ENCODE measurements around the gene NEDD8.
A peak's percentile ranks its signal among the peaks of the same experiment; 100 is the strongest.
"Not testable (repeated sequence)": the region's sequence is repeated elsewhere in the genome, so short reads cannot be mapped to it uniquely, and the experiment has no call there.

Gene NEDD8

GRCh38 chr14:24258548-24259265, 26.5 kb upstream of the NEDD8 start:
- Mint-ChIP-seq H3K27ac (no peak overlapping the region), H3K9me3 (no peaks in the 10 kb centered on the region), H3K4me1 (no peaks in the 10 kb centered on the region), H3K4me3 (no peak overlapping the region), H3K27me3 (no peaks in the 10 kb centered on the region)
- no peak for ATAC-seq
- no peak for DNase-seq

GRCh38 chr14:24258119-24258518, 26.0 kb upstream of the NEDD8 start:
- Mint-ChIP-seq H3K9me3 (no peaks in the 10 kb centered on the region), H3K4me1 (no peaks in the 10 kb centered on the region), H3K27me3 (no peaks in the 10 kb centered on the region), H3K27ac (no peak overlapping the region), H3K4me3 (no peak overlapping the region)
- no peak for ATAC-seq
- no peak for DNase-seq

DNA sequence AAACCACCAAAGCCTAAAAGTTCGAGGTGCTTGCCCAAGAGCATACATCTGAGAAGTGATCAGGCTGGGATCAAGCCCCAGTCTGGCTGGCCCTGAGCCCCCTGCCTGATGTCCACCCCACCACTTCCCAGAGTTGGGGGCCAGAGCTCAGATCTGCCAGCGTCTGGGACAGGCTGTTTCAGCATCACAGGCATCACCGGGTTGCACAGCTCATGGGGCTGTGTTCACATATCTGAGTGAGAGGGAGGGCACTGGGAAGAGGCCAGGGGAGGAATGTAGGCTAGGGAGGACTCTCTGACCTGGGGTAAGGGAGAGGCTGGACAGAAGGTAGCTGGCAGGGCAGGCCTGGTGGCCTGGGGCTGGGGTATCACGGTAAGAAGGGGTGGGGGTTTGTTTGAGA, 24.8 kb upstream of the NEDD8 start:
- DNase-seq (no peak), ATAC-seq (no peak)
- H3K27ac Mint-ChIP-seq = no peak overlapping the region
- no peaks in the 10 kb centered on the region for H3K9me3 Mint-ChIP-seq
- H3K27me3 Mint-ChIP-seq = no peaks in the 10 kb centered on the region
- H3K4me1 Mint-ChIP-seq = no peaks in the 10 kb centered on the region
- H3K4me3 Mint-ChIP-seq = no peak overlapping the region

- Mint-ChIP-seq H3K27me3 (no peaks in the 10 kb centered on the region), H3K9me3 (no peaks in the 10 kb centered on the region), H3K27ac (peak overlapping the region in 1 of 2 donors; percentile 34), H3K4me1 (peaks cover 7% of the 10 kb centered on the region), H3K4me3 (no peak overlapping the region)
- DNase-seq = no peak
- no peak for ATAC-seq
Measured at GRCh38 chr14:24255931-24256711, 24.0 kb upstream of the NEDD8 start.

DNA sequence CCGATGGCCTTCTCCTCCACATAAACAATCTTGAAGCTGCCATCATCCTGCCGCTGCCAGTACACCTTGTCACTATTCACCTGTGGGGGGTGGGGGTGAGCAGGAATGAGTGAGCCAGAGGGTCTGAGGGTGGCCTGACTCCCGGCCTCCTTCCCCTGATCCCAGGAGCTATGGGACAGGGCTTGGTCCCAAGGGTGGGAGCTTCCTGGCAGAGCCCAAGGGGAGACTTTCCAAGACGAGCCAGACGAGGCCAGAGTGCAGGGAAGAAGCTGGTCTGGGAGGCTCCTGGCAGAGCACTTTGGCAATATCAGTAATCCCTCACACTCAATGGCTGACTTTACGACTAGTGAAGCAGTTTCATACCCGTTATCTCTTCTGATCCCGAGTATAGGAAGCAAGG, 23.3 kb upstream of the NEDD8 start:
- Mint-ChIP-seq H3K27me3 (no peaks in the 10 kb centered on the region), H3K27ac (peak overlapping the region in 1 of 2 donors; percentile 12), H3K4me1 (peaks cover 12% of the 10 kb centered on the region)

GRCh38 chr14:24254630-24255392, 22.6 kb upstream of the NEDD8 start:
- no peak overlapping the region for H3K27ac Mint-ChIP-seq
- no peak for DNase-seq
- no peaks in the 10 kb centered on the region for H3K27me3 Mint-ChIP-seq
- no peak for ATAC-seq
- H3K4me1 Mint-ChIP-seq = peaks cover 19% of the 10 kb centered on the region
- H3K9me3 Mint-ChIP-seq = no peaks in the 10 kb centered on the region
- H3K4me3 Mint-ChIP-seq = no peak overlapping the region

More for the DNA sequence above, 23.3 kb upstream of the NEDD8 start:
- ATAC-seq = no peak
- Mint-ChIP-seq H3K4me3 (no peak overlapping the region), H3K9me3 (no peaks in the 10 kb centered on the region)
- DNase-seq = no peak

DNA sequence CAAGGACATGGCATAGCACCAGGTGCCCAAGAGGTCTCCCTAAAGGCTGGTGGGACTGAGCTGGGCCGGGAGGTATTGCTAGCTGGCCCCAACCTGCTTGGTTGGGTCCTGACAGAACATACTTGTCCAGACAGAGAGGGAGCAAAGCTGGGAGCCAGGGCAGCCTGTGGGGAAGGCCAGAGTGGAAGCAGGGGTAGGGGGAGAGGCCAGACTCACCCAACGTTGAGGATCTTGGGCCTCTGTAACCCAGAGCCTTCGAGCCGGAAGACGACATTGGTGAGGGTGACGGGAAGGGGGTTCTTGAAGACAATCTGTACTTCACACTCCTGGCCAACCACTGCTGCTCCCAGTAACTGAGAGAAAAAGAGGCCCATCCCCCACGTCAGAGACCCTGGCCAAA, 21.8 kb upstream of the NEDD8 start:
- no peak overlapping the region for H3K27ac Mint-ChIP-seq
- DNase-seq = no peak
- H3K4me1 Mint-ChIP-seq = peaks cover 27% of the 10 kb centered on the region
- no peaks in the 10 kb centered on the region for H3K9me3 Mint-ChIP-seq
- H3K27me3 Mint-ChIP-seq = no peaks in the 10 kb centered on the region
- ATAC-seq = no peak
- no peak overlapping the region for H3K4me3 Mint-ChIP-seq

DNA sequence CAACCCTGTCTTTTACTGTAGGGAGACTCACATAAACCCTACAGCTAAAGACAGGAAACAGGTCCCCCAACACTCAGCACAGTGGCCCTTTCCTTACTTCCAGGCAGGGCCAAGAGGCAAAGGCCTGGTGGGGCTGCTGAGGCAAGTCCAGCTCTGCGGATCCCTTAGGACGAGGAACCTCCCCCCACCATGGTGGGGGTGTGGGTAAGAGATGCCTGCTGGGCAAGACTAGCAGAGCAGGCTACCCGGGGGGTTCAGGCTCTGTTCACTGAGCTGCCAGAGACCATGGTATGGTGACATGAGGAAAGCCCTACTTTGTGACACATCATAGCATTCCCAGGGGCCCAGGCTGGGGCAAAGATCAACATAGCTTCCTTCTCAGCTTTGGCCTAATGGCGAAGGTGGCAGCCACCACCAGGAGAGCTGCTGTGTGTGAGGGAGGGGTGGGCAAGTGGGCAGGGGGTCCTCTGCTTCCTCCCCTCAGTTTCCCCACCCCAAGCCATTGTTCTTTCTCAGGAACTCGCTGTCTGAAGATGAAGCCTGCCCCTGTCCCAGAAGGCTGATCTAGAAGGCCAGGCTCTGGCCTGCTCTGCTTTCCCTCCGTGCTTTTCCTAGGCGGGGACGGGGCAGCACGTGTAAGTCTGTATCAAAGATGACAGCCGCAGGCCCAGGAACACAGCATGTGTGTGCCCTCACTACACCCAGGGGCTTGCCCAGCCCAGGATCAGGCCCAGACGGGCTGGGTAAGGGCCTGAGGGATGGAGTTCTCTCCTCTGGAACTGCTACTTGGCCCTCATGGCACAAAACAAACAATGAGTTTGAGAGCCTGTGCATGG, 20.3 kb upstream of the NEDD8 start:
- peaks cover 36% of the 10 kb centered on the region for H3K4me1 Mint-ChIP-seq
- ATAC-seq (no peak), DNase-seq (no peak)
- H3K9me3 Mint-ChIP-seq = no peaks in the 10 kb centered on the region
- H3K4me3 Mint-ChIP-seq = no peak overlapping the region
- H3K27me3 Mint-ChIP-seq = no peaks in the 10 kb centered on the region
- no peak overlapping the region for H3K27ac Mint-ChIP-seq

- Mint-ChIP-seq H3K9me3 (no peaks in the 10 kb centered on the region), H3K27ac (no peak overlapping the region), H3K4me3 (no peak overlapping the region), H3K4me1 (peaks cover 42% of the 10 kb centered on the region), H3K27me3 (no peaks in the 10 kb centered on the region)
- ATAC-seq = no peak
- no peak for DNase-seq
Measured at GRCh38 chr14:24251880-24252288, 19.7 kb upstream of the NEDD8 start.

DNA sequence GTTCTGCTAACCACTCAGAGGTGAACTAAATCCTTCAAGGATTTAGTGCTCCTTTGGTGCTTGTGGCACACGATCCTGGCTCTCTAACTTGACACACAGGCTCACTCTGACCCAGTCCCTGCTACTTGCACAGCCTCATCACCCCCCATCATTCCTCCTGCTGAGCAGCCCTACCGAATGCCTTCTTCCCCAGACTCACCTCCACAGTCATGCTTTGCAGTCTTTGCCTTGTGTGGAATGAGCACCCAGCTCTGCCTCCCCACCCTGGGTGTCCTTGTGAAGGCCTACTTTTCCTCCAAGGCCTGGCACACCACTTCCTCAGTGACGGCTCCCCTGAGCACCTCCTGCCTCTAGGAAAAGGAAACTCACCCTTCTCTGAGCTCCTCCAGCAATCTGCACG, 18.2 kb upstream of the NEDD8 start:
- Mint-ChIP-seq H3K9me3 (no peaks in the 10 kb centered on the region), H3K4me3 (no peak overlapping the region), H3K27ac (peak overlapping the region in 1 of 2 donors; percentile 33), H3K4me1 (peaks cover 47% of the 10 kb centered on the region), H3K27me3 (no peaks in the 10 kb centered on the region)
- ATAC-seq = no peak
- no peak for DNase-seq

- Mint-ChIP-seq H3K27me3 (no peaks in the 10 kb centered on the region), H3K9me3 (no peaks in the 10 kb centered on the region), H3K4me1 (peaks cover 52% of the 10 kb centered on the region), H3K27ac (peak overlapping the region; percentile 1 to 79), H3K4me3 (peak overlapping the region in 1 of 2 donors; percentile 54)
- ATAC-seq = no peak
- DNase-seq = no peak
Measured at GRCh38 chr14:24249230-24250021, 17.3 kb upstream of the NEDD8 start.

DNA sequence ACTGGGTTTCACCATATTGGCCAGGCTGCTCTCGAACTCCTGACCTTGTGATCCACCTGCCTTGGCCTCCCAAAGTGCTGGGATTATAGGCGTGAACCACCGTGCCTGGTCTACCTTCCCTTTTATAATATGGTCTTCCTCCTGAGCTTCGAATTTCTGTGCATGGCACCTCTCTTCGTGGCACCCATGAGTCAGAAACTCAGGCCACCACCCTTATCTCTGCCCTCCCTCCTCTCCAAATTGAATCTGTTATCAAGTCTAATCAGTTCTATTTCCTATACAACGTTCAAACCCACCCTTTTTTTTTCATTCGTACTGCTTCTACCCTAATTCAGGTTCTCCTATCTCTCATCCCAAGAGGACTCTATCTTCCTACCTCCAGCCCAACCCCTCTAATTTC, 15.3 kb upstream of the NEDD8 start:
- Mint-ChIP-seq H3K4me1 (peaks cover 66% of the 10 kb centered on the region), H3K27me3 (no peaks in the 10 kb centered on the region), H3K9me3 (no peaks in the 10 kb centered on the region), H3K4me3 (peak overlapping the region; percentile 44 to 69), H3K27ac (peak overlapping the region in 1 of 2 donors; percentile 53)
- DNase-seq = no peak
- no peak for ATAC-seq

DNA sequence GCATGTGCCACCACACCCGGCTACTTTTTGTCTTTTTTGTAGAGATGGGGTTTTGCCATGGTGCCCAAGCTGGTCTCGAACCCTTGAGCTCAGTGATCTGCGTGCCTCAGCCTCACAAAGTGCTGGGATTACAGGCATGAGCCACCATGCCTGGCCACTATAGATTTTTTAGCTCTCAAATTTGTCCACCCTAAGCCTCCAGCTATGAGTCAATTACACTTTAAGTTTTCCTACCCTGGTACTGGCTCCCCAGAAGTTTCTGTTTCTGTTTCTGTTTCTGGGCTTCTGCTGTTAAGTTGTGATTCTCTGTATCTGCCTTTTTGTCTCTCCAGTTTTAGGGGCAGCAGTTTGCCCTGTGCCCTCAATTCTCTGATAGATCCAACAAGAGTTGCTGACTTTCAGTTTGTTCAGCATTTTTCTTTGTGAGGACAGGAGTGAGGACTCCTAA, 14.6 kb upstream of the NEDD8 start:
- Mint-ChIP-seq H3K4me3 (peak overlapping the region; percentile 58 to 85), H3K27ac (peak overlapping the region; percentile 52 to 92), H3K27me3 (no peaks in the 10 kb centered on the region), H3K9me3 (no peaks in the 10 kb centered on the region), H3K4me1 (peaks cover 71% of the 10 kb centered on the region)
- peak; percentile 23 to 32 for DNase-seq
- ATAC-seq = peak; percentile 23

GRCh38 chr14:24245350-24245749, 13.2 kb upstream of the NEDD8 start:
- not testable (repeated sequence) for ATAC-seq, DNase-seq, H3K9me3 Mint-ChIP-seq, H3K27ac Mint-ChIP-seq, H3K4me3 Mint-ChIP-seq, H3K27me3 Mint-ChIP-seq
- H3K4me1 Mint-ChIP-seq = peaks cover 70% of the 10 kb centered on the region
